Activated CD4-positive, alpha-beta T cell treated with anti-CD3 and anti-CD28 coated beads for 24 hours (primary cell): ENCODE measurements around the gene MLXIPL.
"Not testable (repeated sequence)": the region's sequence is repeated elsewhere in the genome, so short reads cannot be mapped to it uniquely, and the experiment has no call there.

Experiments
- DNase-seq, 2 donors: peaks; one replicate each; pipeline ENCODE4 v3.0.0-alpha.2; 2020; ENCODE audit warnings: low read depth in 2 of 2

The MLXIPL gene

GRCh38 chr7:73645643-73646174, 21.4 kb upstream of the MLXIPL start:
- DNase-seq, result no peak

- DNase-seq, result no peak
Measured at GRCh38 chr7:73644688-73645286, 20.5 kb upstream of the MLXIPL start.

DNA sequence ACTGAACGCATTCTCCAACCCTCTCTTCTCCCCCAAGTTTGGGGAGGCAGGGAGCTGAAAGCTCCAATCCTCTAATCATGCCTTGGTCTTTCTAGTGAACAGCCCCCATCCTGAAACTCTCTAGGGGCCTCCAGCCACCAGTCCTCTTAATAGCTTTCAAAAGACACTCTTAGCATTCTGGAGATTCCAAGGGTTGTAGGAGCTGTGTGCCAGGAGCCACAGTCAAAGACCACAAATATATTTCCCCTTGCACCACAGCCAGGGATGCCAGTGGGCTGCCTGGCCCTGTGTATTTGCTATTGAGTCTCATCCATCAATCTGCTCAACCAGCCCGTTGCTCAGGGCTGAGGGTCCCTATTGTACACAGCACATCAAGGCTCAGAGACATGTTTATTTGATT, 18.5 kb upstream of the MLXIPL start:
- DNase-seq, result no peak

DNA sequence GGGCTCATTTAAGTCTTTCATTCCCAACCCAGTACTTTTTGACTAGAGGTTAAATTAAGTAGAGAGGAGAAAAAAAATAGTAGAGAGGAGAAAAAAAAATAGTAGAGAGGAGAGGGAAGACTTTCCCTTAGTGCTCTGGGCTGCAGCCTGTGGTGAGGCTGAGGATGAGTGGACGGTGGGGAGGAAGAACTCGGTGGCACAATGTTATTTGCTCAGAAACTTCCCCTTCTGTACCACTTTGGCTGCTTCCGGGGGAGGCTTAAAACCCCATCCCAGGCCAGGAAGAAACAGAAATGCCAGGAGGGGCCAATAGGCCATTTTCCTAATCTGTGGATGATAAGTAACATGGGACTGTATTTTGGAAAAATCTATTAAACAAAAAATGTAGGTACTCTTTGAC, 14.6 kb upstream of the MLXIPL start:
- DNase-seq, result no peak

- no peak for DNase-seq
Measured at GRCh38 chr7:73635428-73636200, 11.3 kb upstream of the MLXIPL start.

- DNase-seq, result no peak
Measured at GRCh38 chr7:73633844-73634243, 9.5 kb upstream of the MLXIPL start.

DNA sequence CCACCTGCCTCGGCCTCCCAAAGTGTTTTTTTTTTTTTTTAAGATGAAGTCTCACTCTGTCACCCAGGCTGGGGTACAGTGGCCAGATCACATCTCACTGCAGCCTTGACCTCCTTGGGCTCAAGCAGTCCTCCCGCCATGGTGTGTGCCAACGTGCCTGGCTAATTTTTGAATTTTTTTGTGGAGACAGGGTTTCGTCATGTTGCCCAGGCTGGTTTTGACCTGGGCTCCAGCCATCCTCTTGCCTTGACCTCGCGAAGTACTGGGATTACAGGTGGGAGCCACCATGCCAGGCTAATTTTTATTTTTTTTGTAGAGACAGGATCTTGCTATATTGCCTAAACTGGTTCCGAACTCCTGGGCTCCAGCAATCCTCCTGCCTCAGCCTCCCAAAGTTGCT, 9.0 kb upstream of the MLXIPL start:
- DNase-seq, result no peak

- DNase-seq, result no peak
Measured at GRCh38 chr7:73631558-73631957, 7.2 kb upstream of the MLXIPL start.

DNA sequence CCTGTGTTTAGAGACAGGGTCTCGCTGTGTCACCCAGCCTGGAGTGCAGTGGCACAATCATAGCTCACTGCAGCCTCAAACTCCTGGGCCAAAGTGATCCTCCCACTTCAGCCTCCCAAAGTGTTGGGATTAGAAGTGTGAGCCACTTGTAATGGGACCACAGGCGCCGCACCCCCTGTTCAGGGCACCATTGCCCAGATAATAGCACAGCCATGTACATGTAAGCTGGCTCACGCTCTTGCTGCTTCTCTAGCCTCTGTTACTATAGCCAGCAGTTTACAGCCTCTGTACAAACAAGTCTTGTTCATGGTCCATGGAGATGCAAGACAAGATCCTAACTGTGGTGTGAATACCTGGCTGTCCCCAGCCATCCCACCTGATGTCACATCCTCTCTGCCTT, 4.2 kb upstream of the MLXIPL start:
- no peak for DNase-seq

- no peak for DNase-seq
Measured at GRCh38 chr7:73626814-73627213, 2.5 kb upstream of the MLXIPL start.

GRCh38 chr7:73625276-73625675, 954 bp upstream of the MLXIPL start:
- DNase-seq, result no peak

DNA sequence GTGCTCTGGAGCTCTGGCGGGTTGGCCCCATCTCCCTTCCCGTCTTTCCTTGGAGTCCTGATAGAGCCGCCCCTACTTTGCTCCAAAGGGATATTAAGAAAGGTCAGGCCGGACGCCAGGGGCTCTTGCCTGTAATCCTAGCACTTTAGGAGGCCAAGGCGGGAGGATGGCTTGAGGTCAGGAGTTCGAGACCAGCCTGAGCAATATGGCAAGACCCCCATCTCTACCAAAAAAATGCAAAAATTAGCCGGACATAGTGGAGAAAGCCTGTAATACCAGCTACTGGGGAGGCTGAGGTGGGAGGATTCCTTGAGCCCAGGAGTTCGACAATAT, 313 bp upstream of the MLXIPL start:
- no peak for DNase-seq

GRCh38 chr7:73622909-73623797, 1.2 kb downstream of the MLXIPL start:
- DNase-seq, result no peak

- no peak for DNase-seq
Measured at GRCh38 chr7:73622527-73622908, 1.8 kb downstream of the MLXIPL start.

- DNase-seq, result no peak
Measured at GRCh38 chr7:73621168-73622063, 2.9 kb downstream of the MLXIPL start.

DNA sequence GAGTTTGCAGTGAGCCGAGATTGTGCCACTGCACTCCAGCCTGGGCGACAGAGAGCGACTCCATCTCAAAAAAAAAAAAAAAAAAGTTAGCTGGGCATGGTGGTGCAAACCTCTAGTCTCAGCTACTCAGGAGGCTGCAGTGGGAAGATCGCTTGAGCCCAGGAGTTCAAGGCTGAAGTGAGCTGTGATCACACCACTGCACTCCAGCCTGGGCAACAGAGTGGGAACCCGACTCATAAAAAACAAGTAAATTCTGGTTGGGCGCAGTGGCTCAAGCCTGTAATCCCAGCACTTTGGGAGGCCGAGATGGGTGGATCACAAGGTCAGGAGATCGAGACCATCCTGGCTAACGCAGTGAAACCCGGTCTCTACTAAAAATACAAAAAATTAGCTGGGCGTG, 4.9 kb downstream of the MLXIPL start:
- not testable (repeated sequence) for DNase-seq

GRCh38 chr7:73618538-73618937, 5.8 kb downstream of the MLXIPL start:
- no peak for DNase-seq

GRCh38 chr7:73617520-73617919, 6.8 kb downstream of the MLXIPL start:
- DNase-seq, result not testable (repeated sequence)

DNA sequence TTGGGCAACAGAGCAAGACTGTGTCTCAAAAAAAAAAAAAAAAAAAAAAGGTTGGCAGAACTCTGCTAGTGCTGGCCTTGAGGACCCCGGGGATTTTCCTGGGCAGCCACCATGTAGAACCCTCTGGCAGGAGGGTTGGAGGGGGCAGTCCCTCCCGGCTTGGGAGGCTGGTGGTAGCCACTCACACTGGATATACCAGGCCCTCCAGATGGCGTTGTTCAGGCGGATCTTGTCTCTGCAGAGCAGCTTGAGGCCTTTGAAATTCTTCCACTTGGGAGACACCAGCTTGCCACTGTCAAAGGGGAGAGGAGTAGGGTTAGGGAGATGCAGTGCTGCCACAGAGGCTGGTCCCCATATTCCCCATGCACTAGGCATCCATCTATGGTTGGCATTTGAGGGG, 8.4 kb downstream of the MLXIPL start:
- DNase-seq, result no peak

DNA sequence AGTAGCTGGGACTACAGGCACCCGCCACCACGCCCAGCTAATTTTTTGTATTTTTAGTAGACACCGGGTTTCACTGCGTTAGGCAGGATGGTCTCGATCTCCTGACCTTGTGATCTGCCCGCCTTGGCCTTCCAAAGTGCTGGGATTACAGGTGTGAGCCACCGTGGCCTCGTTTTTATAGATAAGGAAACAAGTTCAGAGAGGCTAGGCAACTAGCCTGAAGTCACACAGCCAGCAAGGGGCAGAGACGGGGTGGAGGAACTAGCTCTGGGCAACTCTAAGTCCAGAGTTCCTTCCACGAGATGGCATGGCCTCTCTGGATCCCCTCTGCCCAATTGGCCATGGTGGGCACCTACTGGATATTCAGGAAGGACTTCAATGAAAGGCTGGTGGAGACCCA, 9.4 kb downstream of the MLXIPL start:
- DNase-seq, result not testable (repeated sequence)

GRCh38 chr7:73613954-73614735, 10.2 kb downstream of the MLXIPL start:
- no peak for DNase-seq
